OCI-LY1 (cell line): ENCODE measurements around the gene LATS2.

ENCODE experiments used
- CTCF ChIP-seq: fragments of 200-600 bp; sonication (generic), shearing (Covaris generic); IDR thresholded peaks from 2 replicates; pipeline ENCODE4 v1.5.1; 2017; ENCODE audit warnings: mild to moderate bottlenecking, antibody characterized with exemption, low read length, moderate library complexity, mixed read lengths
- EZH2 ChIP-seq: fragments of 200-600 bp; sonication (generic), shearing (Covaris generic); IDR thresholded peaks from 2 replicates; pipeline ENCODE4 v1.8.0; 2017; ENCODE audit warnings: borderline replicate concordance, mixed run types, mild to moderate bottlenecking, antibody characterized with exemption, low read length, moderate library complexity, mixed read lengths

GRCh38 chr13:21045100-21045499, 16.3 kb downstream of the LATS2 start:
- TF ChIP-seq CTCF: no peak
- TF ChIP-seq EZH2: no peak
